ENCODE results near the gene GMPPB.
A peak's percentile ranks its signal among the peaks of the same experiment; 100 is the strongest.

Gene GMPPB

GRCh38 chr3:49745986-49746385 lies 22.2 kb upstream of the GMPPB start:
- no peak for ATAC-seq
- H3K4me1 Mint-ChIP-seq = no peaks in the 10 kb centered on the region
- no peaks in the 10 kb centered on the region for H3K27me3 Mint-ChIP-seq
- peaks cover 25% of the 10 kb centered on the region for H3K36me3 Mint-ChIP-seq
- no peak overlapping the region for H3K4me3 Mint-ChIP-seq
- H3K27ac Mint-ChIP-seq = no peak overlapping the region
- H3K9me3 Mint-ChIP-seq = no peaks in the 10 kb centered on the region

GRCh38 chr3:49740427-49740826 lies 16.7 kb upstream of the GMPPB start:
- Mint-ChIP-seq H3K9me3 (no peaks in the 10 kb centered on the region), H3K36me3 (peaks cover 42% of the 10 kb centered on the region), H3K27ac (no peak overlapping the region), H3K4me3 (no peak overlapping the region), H3K27me3 (no peaks in the 10 kb centered on the region), H3K4me1 (no peaks in the 10 kb centered on the region)
- ATAC-seq = no peak

- no peaks in the 10 kb centered on the region for H3K4me1 Mint-ChIP-seq
- H3K9me3 Mint-ChIP-seq = no peaks in the 10 kb centered on the region
- H3K27ac Mint-ChIP-seq = no peak overlapping the region
- no peak for ATAC-seq
- H3K36me3 Mint-ChIP-seq = peaks cover 37% of the 10 kb centered on the region
- H3K27me3 Mint-ChIP-seq = no peaks in the 10 kb centered on the region
- no peak overlapping the region for H3K4me3 Mint-ChIP-seq
Measured at GRCh38 chr3:49738067-49738713, 14.4 kb upstream of the GMPPB start.

GRCh38 chr3:49734752-49735151 lies 11.0 kb upstream of the GMPPB start:
- Mint-ChIP-seq H3K27me3 (no peaks in the 10 kb centered on the region), H3K4me1 (no peaks in the 10 kb centered on the region), H3K36me3 (peaks cover 51% of the 10 kb centered on the region), H3K27ac (no peak overlapping the region), H3K4me3 (no peak overlapping the region), H3K9me3 (no peaks in the 10 kb centered on the region)
- no peak for ATAC-seq

- peaks cover 55% of the 10 kb centered on the region for H3K36me3 Mint-ChIP-seq
- H3K9me3 Mint-ChIP-seq = no peaks in the 10 kb centered on the region
- no peak overlapping the region for H3K4me3 Mint-ChIP-seq
- H3K4me1 Mint-ChIP-seq = peaks cover 2% of the 10 kb centered on the region
- no peak for ATAC-seq
- H3K27ac Mint-ChIP-seq = no peak overlapping the region
- no peaks in the 10 kb centered on the region for H3K27me3 Mint-ChIP-seq
Measured at GRCh38 chr3:49733551-49733950, 9.8 kb upstream of the GMPPB start.

GRCh38 chr3:49732597-49732996 lies 8.8 kb upstream of the GMPPB start:
- Mint-ChIP-seq H3K27ac (no peak overlapping the region), H3K36me3 (peaks cover 55% of the 10 kb centered on the region), H3K4me1 (peaks cover 11% of the 10 kb centered on the region), H3K9me3 (no peaks in the 10 kb centered on the region), H3K27me3 (no peaks in the 10 kb centered on the region), H3K4me3 (no peak overlapping the region)
- ATAC-seq = no peak

- Mint-ChIP-seq H3K4me1 (peaks cover 34% of the 10 kb centered on the region), H3K36me3 (peaks cover 50% of the 10 kb centered on the region), H3K27me3 (no peaks in the 10 kb centered on the region), H3K27ac (no peak overlapping the region), H3K9me3 (no peaks in the 10 kb centered on the region), H3K4me3 (no peak overlapping the region)
- ATAC-seq = no peak
Measured at GRCh38 chr3:49729966-49730609, 6.3 kb upstream of the GMPPB start.

GRCh38 chr3:49727924-49728361 lies 4.2 kb upstream of the GMPPB start:
- peaks cover 52% of the 10 kb centered on the region for H3K4me1 Mint-ChIP-seq
- no peaks in the 10 kb centered on the region for H3K27me3 Mint-ChIP-seq
- H3K4me3 Mint-ChIP-seq = no peak overlapping the region
- peaks cover 43% of the 10 kb centered on the region for H3K36me3 Mint-ChIP-seq
- no peaks in the 10 kb centered on the region for H3K9me3 Mint-ChIP-seq
- peak overlapping the region; percentile 99 for H3K27ac Mint-ChIP-seq
- no peak for ATAC-seq

GRCh38 chr3:49727154-49727923 lies 3.6 kb upstream of the GMPPB start:
- H3K4me3 Mint-ChIP-seq = peak overlapping the region; percentile 18
- H3K9me3 Mint-ChIP-seq = no peaks in the 10 kb centered on the region
- H3K27me3 Mint-ChIP-seq = no peaks in the 10 kb centered on the region
- H3K4me1 Mint-ChIP-seq = peaks cover 58% of the 10 kb centered on the region
- H3K27ac Mint-ChIP-seq = peak overlapping the region; percentile 99
- ATAC-seq = peak; percentile 37
- H3K36me3 Mint-ChIP-seq = peaks cover 37% of the 10 kb centered on the region

- H3K36me3 Mint-ChIP-seq = peaks cover 33% of the 10 kb centered on the region
- H3K4me3 Mint-ChIP-seq = no peak overlapping the region
- peak overlapping the region; percentile 99 for H3K27ac Mint-ChIP-seq
Measured at GRCh38 chr3:49725906-49726681, 2.3 kb upstream of the GMPPB start.

GRCh38 chr3:49724586-49724985 lies 835 bp upstream of the GMPPB start:
- Mint-ChIP-seq H3K4me1 (peaks cover 80% of the 10 kb centered on the region), H3K27ac (peak overlapping the region; percentile 99), H3K9me3 (no peaks in the 10 kb centered on the region), H3K36me3 (peaks cover 30% of the 10 kb centered on the region), H3K4me3 (peak overlapping the region; percentile 87), H3K27me3 (no peaks in the 10 kb centered on the region)
- peak; percentile 22 for ATAC-seq

More at GRCh38 chr3:49725906-49726681, 2.3 kb upstream of the GMPPB start:
- peaks cover 65% of the 10 kb centered on the region for H3K4me1 Mint-ChIP-seq
- no peaks in the 10 kb centered on the region for H3K27me3 Mint-ChIP-seq
- no peak for ATAC-seq
- H3K9me3 Mint-ChIP-seq = no peaks in the 10 kb centered on the region

- peak; percentile 5 for ATAC-seq
- Mint-ChIP-seq H3K4me1 (peaks cover 89% of the 10 kb centered on the region), H3K36me3 (peaks cover 20% of the 10 kb centered on the region), H3K9me3 (no peaks in the 10 kb centered on the region), H3K27me3 (no peaks in the 10 kb centered on the region), H3K27ac (peak overlapping the region; percentile 99), H3K4me3 (peak overlapping the region; percentile 87)
Measured at GRCh38 chr3:49723296-49723627, 489 bp downstream of the GMPPB start.

GRCh38 chr3:49722896-49723295 lies 855 bp downstream of the GMPPB start:
- ATAC-seq = no peak
- H3K36me3 Mint-ChIP-seq = peaks cover 17% of the 10 kb centered on the region
- peak overlapping the region; percentile 99 for H3K27ac Mint-ChIP-seq
- peaks cover 86% of the 10 kb centered on the region for H3K4me1 Mint-ChIP-seq
- H3K27me3 Mint-ChIP-seq = no peaks in the 10 kb centered on the region
- H3K4me3 Mint-ChIP-seq = peak overlapping the region; percentile 87
- H3K9me3 Mint-ChIP-seq = no peaks in the 10 kb centered on the region

- no peak for ATAC-seq
- Mint-ChIP-seq H3K27me3 (no peaks in the 10 kb centered on the region), H3K36me3 (peaks cover 9% of the 10 kb centered on the region), H3K9me3 (no peaks in the 10 kb centered on the region), H3K4me3 (peak overlapping the region; percentile 87), H3K27ac (peak overlapping the region; percentile 99), H3K4me1 (peaks cover 78% of the 10 kb centered on the region)
Measured at GRCh38 chr3:49721896-49722781, 1.6 kb downstream of the GMPPB start.
